GM12878 (cell line): Measurements from ENCODE around the gene TASOR2. TPM values are rescaled to one million over a fixed set of nuclear protein-coding genes. Genes with fewer than 3 reads are reported as not detected.

ENCODE experiments used
- ATAC-seq: fragments of 200-7000 bp; cut with Tn5 transposase; 3 replicates; pipeline ENCODE4 v1.9.1; 2020; ENCODE audit warnings: mild to moderate bottlenecking, moderate library complexity
- BruUV-seq: library from RNA; stranded (reverse); fragments of 400-500 nt; replicated peaks from 2 replicates; lab custom pipeline; 2021; lab: Mats Ljungman, UMichigan
- CTCF ChIA-PET: fragments of 300-600 bp; sonication (Branson Sonifier 250); formaldehyde crosslinking; extraction: SDS; loops from one replicate; lab custom pipeline; 2021; ENCODE audit warnings: inconsistent platforms; lab: Yijun Ruan, JAX
- POLR2A ChIA-PET: fragments of 350-600 bp; formaldehyde crosslinking; extraction: SDS; loops from one replicate; lab custom pipeline; 2021; ENCODE audit warnings: inconsistent platforms; lab: Charles Lee
- RAD21 ChIA-PET: fragments of 300-600 bp; sonication (Branson Sonifier 250); formaldehyde crosslinking; loops from one replicate; lab custom pipeline; 2023; ENCODE audit warnings: antibody characterized with exemption; ENCODE audit not compliant: unreplicated experiment; lab: Charles Lee
- SMC1A ChIA-PET: fragments of 300-600 bp; sonication (Branson Sonifier 250); formaldehyde crosslinking; loops from one replicate; lab custom pipeline; 2023; ENCODE audit not compliant: unreplicated experiment, uncharacterized antibody; lab: Charles Lee
- DNase-seq: peaks from one replicate; pipeline ENCODE4 v3.0.0-alpha.2; 2011; ENCODE audit warnings: low read depth, low spot score
- FAIRE-seq: peaks from 3 replicates; lab custom pipeline; 2011; peaks lifted over from hg19 to GRCh38; lab: Jason Lieb, UNC
- H2AFZ ChIP-seq: 2 replicates; pipeline ENCODE4 v1.6.0; 2011; ENCODE audit warnings: low read depth, low read length, control low read depth; ENCODE audit not compliant: control insufficient read depth
- H3K27ac ChIP-seq: 2 replicates; pipeline ENCODE4 v1.5.1; 2011; ENCODE audit warnings: control low read depth; ENCODE audit not compliant: control insufficient read depth, insufficient read depth
- H3K27me3 ChIP-seq, 2 experiments: replicated peaks in 1 of 2; 2 replicates each; pipeline versions ENCODE4 v1.6.0 to v1.6.1; 2011; ENCODE audit warnings: low read length in 1 of 2; ENCODE audit not compliant: control insufficient read depth in 2 of 2, insufficient read depth in 2 of 2
- H3K36me3 ChIP-seq, 2 experiments: 2 replicates each; pipeline ENCODE4 v1.5.1; 2011; ENCODE audit warnings: low read length in 1 of 2; ENCODE audit not compliant: control insufficient read depth in 2 of 2, insufficient read depth in 2 of 2
- H3K4me1 ChIP-seq: 2 replicates; pipeline ENCODE4 v1.6.1; 2011; ENCODE audit warnings: mild to moderate bottlenecking, low read length, moderate library complexity, mixed read lengths; ENCODE audit not compliant: control insufficient read depth, insufficient read depth
- H3K4me2 ChIP-seq: 2 replicates; pipeline ENCODE4 v1.6.0; 2011; ENCODE audit warnings: control low read depth; ENCODE audit not compliant: control insufficient read depth, insufficient read depth
- H3K4me3 ChIP-seq: fragments of 200-600 bp; sonication (generic); 2 replicates; pipeline ENCODE4 v1.5.1; 2016
- H3K79me2 ChIP-seq: 2 replicates; pipeline ENCODE4 v1.6.0; 2011; ENCODE audit warnings: low read length; ENCODE audit not compliant: control insufficient read depth, insufficient read depth
- H3K9ac ChIP-seq: 2 replicates; pipeline ENCODE4 v1.8.0; 2011; ENCODE audit warnings: low read length, control low read depth, mixed read lengths; ENCODE audit not compliant: control insufficient read depth, insufficient read depth
- H3K9me3 ChIP-seq: replicated peaks from 3 replicates; pipeline ENCODE4 v1.5.1; 2011; ENCODE audit warnings: mild to moderate bottlenecking, low read length; ENCODE audit not compliant: control insufficient read depth, insufficient read depth
- H4K20me1 ChIP-seq: 2 replicates; pipeline ENCODE4 v1.6.0; 2011; ENCODE audit not compliant: control insufficient read depth, insufficient read depth
- MXI1 ChIP-seq: fragments of 150-350 bp; IDR thresholded peaks from 2 replicates; pipeline ENCODE4 v1.6.1; 2011; ENCODE audit warnings: low read depth, mild to moderate bottlenecking, inconsistent platforms, low read length, improper control_type of control experiment
- RUNX3 ChIP-seq: IDR thresholded peaks from 2 replicates; pipeline ENCODE4 v1.6.1; 2012; ENCODE audit warnings: low read length, inconsistent platforms
- YY1 ChIP-seq: IDR thresholded peaks from 2 replicates; pipeline ENCODE4 v1.6.1; 2011; ENCODE audit warnings: low read depth, mild to moderate bottlenecking, low read length
- ZNF217 ChIP-seq: fragments of 450-650 bp; IDR thresholded peaks from 2 replicates; pipeline ENCODE4 v1.6.1; 2017; ENCODE audit warnings: antibody characterized with exemption, mild to moderate bottlenecking
- ZNF274 ChIP-seq: IDR thresholded peaks from one replicate; pipeline ENCODE4 v1.8.0; 2011; ENCODE audit not compliant: insufficient read length, insufficient read depth
- WGBS: methylation state at CpG from one replicate; pipeline ENCODE4 v1.1.6; 2016; ENCODE audit warnings: low lambda C conversion rate; ENCODE audit not compliant: insufficient replicate concordance, insufficient coverage; ENCODE audit errors: missing lambda C conversion rate; 5-methylcytosine and 5-hydroxymethylcytosine counted together
- in situ Hi-C: fragments of 300-500 bp; cut with MboI; formaldehyde crosslinking; loops from 9 replicates; pipeline ENCODE4 v1.14.3; 2018; ENCODE audit warnings: mixed read lengths
- intact Hi-C: fragments of 100-400 bp; cut with micrococcal nuclease; formaldehyde crosslinking; loops from one replicate; pipeline ENCODE4 v1.14.2; 2022; ENCODE audit not compliant: unreplicated experiment
- polyA plus RNA-seq, 11 experiments: library from polyadenylated mRNA; depleted of rRNA in 4 of 11; unstranded in 6 of 11; stranded (reverse) in 5 of 11; fragments of >200 nt; fragmentation: Nextera tagmentation in 4 of 11; fragmentation: Illumina TruSeq in 1 of 11; extraction: Ambion mirVana in 4 of 11; extraction: Trizol in 1 of 11; gene quantifications; 1 replicate in 1 of 11; 2 replicates in 10 of 11; pipeline versions ENCODE4 v1.2.1 to v1.2.3, GENCODE V29; 2011 to 2016; ENCODE audit warnings: inconsistent platforms in 2 of 11, missing spikeins in 2 of 11, low read depth in 1 of 11
- total RNA-seq, 4 experiments: library from RNA; depleted of rRNA in 3 of 4; stranded (reverse); fragments of >200 nt in 3 of 4; fragmentation: Illumina TruSeq in 1 of 4; extraction: Trizol in 1 of 4; gene quantifications; 2 replicates each; pipeline versions ENCODE4 v1.2.1 to v1.2.3, GENCODE V29; 2013 to 2021
- TF ChIP-seq, protein P1 (sequence below): fragments of 450-650 bp; IDR thresholded peaks from 2 replicates; pipeline ENCODE4 v1.6.1; 2018; ENCODE audit warnings: mild to moderate bottlenecking, low read depth, moderate library complexity; ENCODE audit not compliant: partially characterized antibody
- TF ChIP-seq, protein P2 (sequence below): fragments of 450-650 bp; IDR thresholded peaks from 2 replicates; pipeline ENCODE4 v1.6.1; 2014; ENCODE audit warnings: mild to moderate bottlenecking

TASOR2 gene
- total and polyA plus RNA-seq, 10 of the 15 experiments (the other 5 are each of a cell fraction or from before 2014, with no cell fraction given) = 8.2 to 54.7 (median 31.0) TPM

DNA sequence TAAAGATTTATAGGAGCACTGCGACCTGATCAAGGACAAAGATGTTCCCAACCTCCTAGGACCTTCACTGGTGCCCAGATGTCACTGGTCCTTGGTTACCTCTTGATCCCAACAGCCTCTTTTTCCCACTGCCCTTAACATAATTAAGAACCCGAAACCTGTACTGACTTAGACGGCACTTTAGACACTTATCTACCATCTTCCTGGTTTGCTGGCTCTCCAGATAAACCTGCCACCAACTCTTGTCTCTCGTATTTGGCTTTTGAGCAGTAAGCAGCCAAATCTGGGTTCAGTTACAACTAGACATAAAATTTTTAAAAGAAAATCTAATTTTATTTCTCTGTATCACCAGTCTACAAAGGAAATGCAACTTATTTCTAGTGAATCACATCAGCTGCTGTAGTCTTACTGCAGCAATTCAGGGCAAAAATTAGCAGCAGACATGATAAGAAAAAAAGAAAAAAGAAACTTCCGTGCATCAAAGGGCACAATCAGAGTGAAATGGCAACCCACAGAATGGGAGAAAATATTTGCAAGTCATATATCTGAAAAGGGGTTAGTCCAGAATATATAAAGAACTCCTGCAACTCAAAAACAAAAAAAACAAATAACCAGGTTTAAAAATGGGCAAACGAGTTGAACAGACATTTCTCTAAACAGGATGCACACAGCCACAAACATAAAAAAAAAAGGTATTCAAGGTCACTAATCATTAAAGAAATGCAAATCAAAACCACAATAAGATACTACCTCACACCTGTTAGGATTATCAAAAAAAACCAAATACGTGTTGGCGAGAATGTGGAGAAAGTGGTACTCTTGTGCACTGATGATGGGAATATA, 27.7 kb upstream of the TASOR2 start:
- DNase-seq (no peak), FAIRE-seq (no peak), ATAC-seq (no peak)
- no peak overlapping the region for H3K27ac ChIP-seq
- no peaks in the 10 kb centered on the region; the same call in 2 of the 3 replicates for H3K9me3 ChIP-seq
- no peak overlapping the region for H3K4me3 ChIP-seq
- H3K27me3 ChIP-seq = peaks cover 0 to 1% of the 10 kb centered on the region in 2 experiments; a peak in 2 of 4 replicates
- no peaks in the 10 kb centered on the region for H3K79me2 ChIP-seq
- WGBS = 41% methylated on average over 8 of the region's 8 CpGs
- RAD21 ChIA-PET = no interaction called here
- no peak overlapping the region for H3K4me2 ChIP-seq
- peaks cover 9% of the 10 kb centered on the region for H3K4me1 ChIP-seq
- TF ChIP-seq MXI1 = no peak
- peak; percentile 71 for TF ChIP-seq RUNX3
- in situ Hi-C loops (no loop called here), intact Hi-C loops (no loop called here)
- H3K9ac ChIP-seq = no peak overlapping the region
- CTCF ChIA-PET = no interaction called here
- no TSS peak for BruUV-seq
- H4K20me1 ChIP-seq = no peaks in the 10 kb centered on the region
- SMC1A ChIA-PET = no interaction called here
- POLR2A ChIA-PET = no interaction called here
- H3K36me3 ChIP-seq = no peaks in the 10 kb centered on the region
- no peak overlapping the region for H2AFZ ChIP-seq

DNA sequence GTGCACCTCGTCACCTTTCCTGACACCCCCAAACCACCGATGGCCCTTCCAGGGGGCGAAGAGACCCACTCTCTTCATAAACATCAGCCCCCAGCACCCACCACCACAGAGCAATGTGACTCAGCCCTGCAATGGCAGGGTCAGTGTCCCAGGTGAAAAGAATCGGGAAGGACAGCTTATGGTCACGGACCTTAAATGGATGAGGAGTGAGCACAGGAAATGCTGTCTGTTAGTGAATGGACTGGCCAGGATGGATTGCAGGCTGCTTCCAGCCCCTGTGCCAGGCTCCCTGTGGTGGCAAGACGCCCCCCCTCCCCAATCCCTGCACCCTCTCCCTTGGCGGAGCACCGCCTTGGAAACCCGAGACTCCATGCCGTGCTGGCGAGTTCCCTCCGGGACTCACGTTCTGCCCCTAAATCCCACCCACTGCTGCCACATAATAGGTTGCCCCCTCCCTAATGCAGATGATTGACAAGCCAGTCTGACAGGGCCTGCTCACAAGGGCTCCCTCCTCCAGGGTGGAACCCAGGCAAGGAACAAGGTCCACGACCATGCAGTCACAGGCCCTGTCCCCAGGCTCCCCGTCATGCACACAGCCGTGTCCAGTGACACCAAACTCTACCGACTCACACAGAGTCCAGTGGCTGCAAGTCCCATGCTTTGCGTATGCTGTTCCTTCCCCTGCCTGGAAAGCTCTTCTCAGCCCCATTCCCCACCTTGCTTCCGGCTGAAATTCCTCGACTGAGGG, 25.6 kb upstream of the TASOR2 start:
- ChIA-PET CTCF (no interaction called here), POLR2A (no interaction called here), RAD21 (no interaction called here), SMC1A (interaction anchor here (0.6 kb wide), 1 partner anchor 341 kb away, joined by 3 read pairs; no protein-coding TSS in a partner anchor)
- ATAC-seq (no peak), DNase-seq (no peak), FAIRE-seq (no peak)
- whole genome bisulfite sequencing = 46% methylated on average over 20 of the region's 20 CpGs
- Histone ChIP-seq H3K4me3 (no peak overlapping the region), H3K27ac (no peak overlapping the region), H3K27me3 (peaks cover 0 to 1% of the 10 kb centered on the region in 2 experiments; a peak in 2 of 4 replicates), H4K20me1 (no peaks in the 10 kb centered on the region), H3K36me3 (no peaks in the 10 kb centered on the region), H3K9me3 (no peaks in the 10 kb centered on the region; the same call in 2 of the 3 replicates), H3K4me1 (peaks cover 9% of the 10 kb centered on the region), H3K79me2 (no peaks in the 10 kb centered on the region), H2AFZ (no peak overlapping the region), H3K4me2 (no peak overlapping the region), H3K9ac (no peak overlapping the region)
- in situ Hi-C loops = no loop called here
- intact Hi-C loops = no loop called here
- no TSS peak for BruUV-seq
- TF ChIP-seq, protein P1, sequence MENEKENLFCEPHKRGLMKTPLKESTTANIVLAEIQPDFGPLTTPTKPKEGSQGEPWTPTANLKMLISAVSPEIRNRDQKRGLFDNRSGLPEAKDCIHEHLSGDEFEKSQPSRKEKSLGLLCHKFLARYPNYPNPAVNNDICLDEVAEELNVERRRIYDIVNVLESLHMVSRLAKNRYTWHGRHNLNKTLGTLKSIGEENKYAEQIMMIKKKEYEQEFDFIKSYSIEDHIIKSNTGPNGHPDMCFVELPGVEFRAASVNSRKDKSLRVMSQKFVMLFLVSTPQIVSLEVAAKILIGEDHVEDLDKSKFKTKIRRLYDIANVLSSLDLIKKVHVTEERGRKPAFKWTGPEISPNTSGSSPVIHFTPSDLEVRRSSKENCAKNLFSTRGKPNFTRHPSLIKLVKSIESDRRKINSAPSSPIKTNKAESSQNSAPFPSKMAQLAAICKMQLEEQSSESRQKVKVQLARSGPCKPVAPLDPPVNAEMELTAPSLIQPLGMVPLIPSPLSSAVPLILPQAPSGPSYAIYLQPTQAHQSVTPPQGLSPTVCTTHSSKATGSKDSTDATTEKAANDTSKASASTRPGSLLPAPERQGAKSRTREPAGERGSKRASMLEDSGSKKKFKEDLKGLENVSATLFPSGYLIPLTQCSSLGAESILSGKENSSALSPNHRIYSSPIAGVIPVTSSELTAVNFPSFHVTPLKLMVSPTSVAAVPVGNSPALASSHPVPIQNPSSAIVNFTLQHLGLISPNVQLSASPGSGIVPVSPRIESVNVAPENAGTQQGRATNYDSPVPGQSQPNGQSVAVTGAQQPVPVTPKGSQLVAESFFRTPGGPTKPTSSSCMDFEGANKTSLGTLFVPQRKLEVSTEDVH = no peak
- TF ChIP-seq ZNF217 (no peak), ZNF274 (no peak), YY1 (no peak)
- TF ChIP-seq, protein P2, sequence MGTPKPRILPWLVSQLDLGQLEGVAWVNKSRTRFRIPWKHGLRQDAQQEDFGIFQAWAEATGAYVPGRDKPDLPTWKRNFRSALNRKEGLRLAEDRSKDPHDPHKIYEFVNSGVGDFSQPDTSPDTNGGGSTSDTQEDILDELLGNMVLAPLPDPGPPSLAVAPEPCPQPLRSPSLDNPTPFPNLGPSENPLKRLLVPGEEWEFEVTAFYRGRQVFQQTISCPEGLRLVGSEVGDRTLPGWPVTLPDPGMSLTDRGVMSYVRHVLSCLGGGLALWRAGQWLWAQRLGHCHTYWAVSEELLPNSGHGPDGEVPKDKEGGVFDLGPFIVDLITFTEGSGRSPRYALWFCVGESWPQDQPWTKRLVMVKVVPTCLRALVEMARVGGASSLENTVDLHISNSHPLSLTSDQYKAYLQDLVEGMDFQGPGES = no peak
